ENCODE data around the gene ALAD.

GRCh38 chr9:113390192-113390960, 10.7 kb downstream of the ALAD start:
- TF ChIP-seq MXI1 (conservative IDR thresholded peaks at IDR 0.05; ENCODE audit: poor library complexity, severe bottlenecking) = no peak
- TF ChIP-seq CTCF (IDR thresholded peaks at IDR 0.05; ENCODE audit: poor library complexity, severe bottlenecking) = no peak
- no peak for TF ChIP-seq REST (IDR thresholded peaks at IDR 0.05; ENCODE audit: borderline replicate concordance)
- TF ChIP-seq EP300 (conservative IDR thresholded peaks at IDR 0.05; ENCODE audit: poor library complexity, severe bottlenecking) = no peak
- TF ChIP-seq POLR2AphosphoS5 (IDR thresholded peaks at IDR 0.05) = no peak
- TF ChIP-seq EZH2 (IDR thresholded peaks at IDR 0.05; ENCODE audit: borderline replicate concordance, insufficient read depth, low read length, poor library complexity, severe bottlenecking) = no peak
- no peak for TF ChIP-seq SMC3 (conservative IDR thresholded peaks at IDR 0.05; ENCODE audit: poor library complexity)
